HG03025 (cell line): Measurements from ENCODE around the gene STX4.

Experiments
- ATAC-seq: cut with Tn5 transposase; IDR thresholded peaks from one replicate; pipeline ENCODE4 v1.9.1; 2021; ENCODE audit warnings: mild to moderate bottlenecking, moderate library complexity; ENCODE audit not compliant: unreplicated experiment, low FRiP score

The STX4 gene

GRCh38 chr16:31082368-31083045 is 49.1 kb downstream of the STX4 start:
- no peak for ATAC-seq

- ATAC-seq: no peak
These were observed 49.7 kb downstream of the STX4 start for GRCh38 chr16:31083081-31083480.

GRCh38 chr16:31083556-31083955 is 50.2 kb downstream of the STX4 start:
- no peak for ATAC-seq

- ATAC-seq: no peak
These were observed 50.6 kb downstream of the STX4 start for GRCh38 chr16:31083981-31084380.

- no peak for ATAC-seq
These were observed 51.4 kb downstream of the STX4 start for GRCh38 chr16:31084584-31085302.

- no peak for ATAC-seq
These were observed 52.1 kb downstream of the STX4 start for GRCh38 chr16:31085411-31085810.

GRCh38 chr16:31085873-31086628 is 52.7 kb downstream of the STX4 start:
- no peak for ATAC-seq

- ATAC-seq: no peak
These were observed 53.2 kb downstream of the STX4 start for GRCh38 chr16:31086629-31086906.

GRCh38 chr16:31087481-31087880 is 54.1 kb downstream of the STX4 start:
- ATAC-seq: no peak

- no peak for ATAC-seq
These were observed 54.6 kb downstream of the STX4 start for GRCh38 chr16:31087971-31088370.

- no peak for ATAC-seq
These were observed 55.3 kb downstream of the STX4 start, which contains the start of gene PRSS53 for GRCh38 chr16:31088459-31089183. PRSS53 (minus strand) TSS chr16:31088943; CDS start chr16:31088809, 134 bp downstream.

GRCh38 chr16:31089199-31089598 is 55.8 kb downstream of the STX4 start:
- no peak for ATAC-seq
